Thyroid gland (tissue), 4 donors: ENCODE measurements around the gene CLMN.

Experiments
- POLR2A ChIP-seq, 2 donors: fragments of 450-650 bp; IDR thresholded peaks; one replicate each; pipeline ENCODE4 v1.6.1; 2017; ENCODE audit warnings: antibody characterized with exemption in 2 of 2, mild to moderate bottlenecking in 2 of 2, moderate library complexity in 1 of 2
- TF ChIP-seq, protein P1 (sequence below), 6 experiments: fragments of 200-600 bp in 3 of 6; fragments of 450-650 bp in 3 of 6; sonication (generic) in 3 of 6; IDR thresholded peaks; one replicate each; pipeline ENCODE4 v1.5.1; 2016 to 2019; ENCODE audit warnings: antibody characterized with exemption in 6 of 6, mild to moderate bottlenecking in 2 of 6, inconsistent platforms in 1 of 6, moderate library complexity in 1 of 6

DNA sequence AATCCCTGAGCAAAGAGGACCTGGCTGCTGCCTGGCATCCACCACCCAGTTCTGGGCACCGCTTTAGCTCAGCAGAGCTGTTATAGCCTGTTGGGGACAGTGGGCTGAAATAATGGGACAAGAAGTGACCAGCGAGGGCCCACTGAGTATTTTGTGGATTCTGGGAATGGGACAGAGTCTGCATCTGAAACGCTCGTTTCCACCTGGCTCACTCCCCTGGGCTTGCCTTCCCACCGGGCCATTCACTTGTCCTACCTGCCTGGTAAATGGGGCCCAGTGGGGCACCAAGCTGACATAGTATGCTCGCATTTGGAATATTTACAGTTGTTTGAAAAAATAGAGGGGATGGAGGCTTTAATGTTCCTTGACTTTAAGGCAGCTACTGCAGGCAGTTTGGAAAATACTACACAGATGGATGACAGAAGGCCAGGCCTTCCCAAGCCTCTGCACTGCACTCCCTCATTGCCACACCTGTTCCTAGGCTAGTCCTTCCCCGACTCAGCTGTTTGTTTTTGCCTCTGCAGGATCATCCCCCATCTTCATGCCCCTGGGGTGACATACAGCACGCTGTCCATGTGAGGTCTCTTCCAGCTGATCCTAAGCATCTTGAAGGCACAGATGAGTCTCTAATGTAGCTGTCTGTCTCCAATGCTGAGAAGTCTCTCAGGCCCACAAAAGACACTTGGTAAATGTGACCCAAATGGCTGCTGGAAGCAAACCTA, 101.1 kb downstream of the CLMN start:
- TF ChIP-seq POLR2A (IDR thresholded peaks at IDR 0.05): no peak
- TF ChIP-seq, protein P1, sequence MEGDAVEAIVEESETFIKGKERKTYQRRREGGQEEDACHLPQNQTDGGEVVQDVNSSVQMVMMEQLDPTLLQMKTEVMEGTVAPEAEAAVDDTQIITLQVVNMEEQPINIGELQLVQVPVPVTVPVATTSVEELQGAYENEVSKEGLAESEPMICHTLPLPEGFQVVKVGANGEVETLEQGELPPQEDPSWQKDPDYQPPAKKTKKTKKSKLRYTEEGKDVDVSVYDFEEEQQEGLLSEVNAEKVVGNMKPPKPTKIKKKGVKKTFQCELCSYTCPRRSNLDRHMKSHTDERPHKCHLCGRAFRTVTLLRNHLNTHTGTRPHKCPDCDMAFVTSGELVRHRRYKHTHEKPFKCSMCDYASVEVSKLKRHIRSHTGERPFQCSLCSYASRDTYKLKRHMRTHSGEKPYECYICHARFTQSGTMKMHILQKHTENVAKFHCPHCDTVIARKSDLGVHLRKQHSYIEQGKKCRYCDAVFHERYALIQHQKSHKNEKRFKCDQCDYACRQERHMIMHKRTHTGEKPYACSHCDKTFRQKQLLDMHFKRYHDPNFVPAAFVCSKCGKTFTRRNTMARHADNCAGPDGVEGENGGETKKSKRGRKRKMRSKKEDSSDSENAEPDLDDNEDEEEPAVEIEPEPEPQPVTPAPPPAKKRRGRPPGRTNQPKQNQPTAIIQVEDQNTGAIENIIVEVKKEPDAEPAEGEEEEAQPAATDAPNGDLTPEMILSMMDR (IDR thresholded peaks at IDR 0.05): no peak
